ENCODE data around the gene STIMATE.

STIMATE gene

GRCh38 chr3:52847241-52847640 lies 50.1 kb downstream of the STIMATE start:
- POLR2A ChIA-PET, result interaction anchor here (0.7 kb wide), 1 partner anchor 1493 kb away, joined by 3 read pairs; no protein-coding TSS in a partner anchor
- Histone ChIP-seq H3K9me3 (ENCODE audit: control insufficient read depth, insufficient read depth, low read depth, low read length) (no peaks in the 10 kb centered on the region), H3K27ac (ENCODE audit: extremely low read depth, low read depth, low read length) (no peak overlapping the region), H3K4me3 (ENCODE audit: low read depth, low read length) (no peak overlapping the region), H3K4me1 (ENCODE audit: control insufficient read depth, insufficient read depth, low read length) (no peaks in the 10 kb centered on the region), H3K36me3 (ENCODE audit: control insufficient read depth in 2 of 2, insufficient read depth in 1 of 2, low read length in 2 of 2) (peaks cover 0 to 55% of the 10 kb centered on the region in 2 experiments; a peak in 2 of 3 replicates)
- TF ChIP-seq ZNF571 (tag by site-specific recombination; IDR thresholded peaks at IDR 0.05) (no peak), ZNF157 (tag by site-specific recombination; IDR thresholded peaks at IDR 0.05) (no peak)
- CTCF ChIA-PET, result interaction anchor here (1.0 kb wide), 1 partner anchor 224 kb away, joined by 3 read pairs; no protein-coding TSS in a partner anchor

DNA sequence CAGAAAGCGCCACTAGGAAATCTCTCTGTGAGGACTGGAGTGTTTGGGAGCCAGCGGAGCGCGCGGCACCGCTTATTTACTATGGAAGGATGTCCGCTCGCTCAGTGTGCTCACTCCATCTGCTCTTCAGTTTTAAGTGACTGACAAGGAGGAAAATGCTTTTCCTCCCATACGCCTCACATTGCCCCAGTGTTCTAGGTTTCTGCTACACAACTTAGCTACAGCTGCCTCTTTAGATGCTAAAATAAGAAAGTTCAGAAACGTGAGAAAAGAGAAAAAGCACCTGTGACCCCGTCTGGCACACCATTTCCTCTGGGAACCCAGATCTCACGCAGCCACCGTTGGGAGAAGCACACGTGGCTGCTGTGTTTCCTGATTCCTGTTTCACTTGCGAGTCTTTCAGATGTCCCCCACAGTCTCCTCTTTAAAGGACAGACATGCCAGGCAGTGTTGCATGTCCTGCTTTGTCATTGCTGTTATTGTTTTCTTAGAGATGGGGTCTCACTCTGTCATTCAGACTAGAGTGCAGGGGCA lies 50.8 kb downstream of the STIMATE start:
- TF ChIP-seq ZNF132 (tag by site-specific recombination; IDR thresholded peaks at IDR 0.05; ENCODE audit: borderline replicate concordance) (no peak), SP3 (tag by site-specific recombination; IDR thresholded peaks at IDR 0.05) (no peak), ZFP3 (tag by site-specific recombination; IDR thresholded peaks at IDR 0.05; ENCODE audit: low read depth) (no peak), ZNF510 (tag by site-specific recombination; IDR thresholded peaks at IDR 0.05; ENCODE audit: insufficient replicate concordance) (no peak), ATF2 (tag by site-specific recombination; IDR thresholded peaks at IDR 0.05; ENCODE audit: low read depth) (no peak), ZNF155 (tag by site-specific recombination; IDR thresholded peaks at IDR 0.05) (no peak), ZNF837 (tag by site-specific recombination; IDR thresholded peaks at IDR 0.05) (no peak), ZNF426 (tag by site-specific recombination; IDR thresholded peaks at IDR 0.05) (no peak), ZXDB (tag by site-specific recombination; IDR thresholded peaks at IDR 0.05) (no peak), ZNF777 (tag by site-specific recombination; IDR thresholded peaks at IDR 0.05; ENCODE audit: borderline replicate concordance) (no peak)
- TF ChIP-seq, protein P1, sequence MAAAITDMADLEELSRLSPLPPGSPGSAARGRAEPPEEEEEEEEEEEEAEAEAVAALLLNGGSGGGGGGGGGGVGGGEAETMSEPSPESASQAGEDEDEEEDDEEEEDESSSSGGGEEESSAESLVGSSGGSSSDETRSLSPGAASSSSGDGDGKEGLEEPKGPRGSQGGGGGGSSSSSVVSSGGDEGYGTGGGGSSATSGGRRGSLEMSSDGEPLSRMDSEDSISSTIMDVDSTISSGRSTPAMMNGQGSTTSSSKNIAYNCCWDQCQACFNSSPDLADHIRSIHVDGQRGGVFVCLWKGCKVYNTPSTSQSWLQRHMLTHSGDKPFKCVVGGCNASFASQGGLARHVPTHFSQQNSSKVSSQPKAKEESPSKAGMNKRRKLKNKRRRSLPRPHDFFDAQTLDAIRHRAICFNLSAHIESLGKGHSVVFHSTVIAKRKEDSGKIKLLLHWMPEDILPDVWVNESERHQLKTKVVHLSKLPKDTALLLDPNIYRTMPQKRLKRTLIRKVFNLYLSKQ (tag by site-specific recombination; IDR thresholded peaks at IDR 0.05; ENCODE audit: borderline replicate concordance), result no peak
- TF ChIP-seq, protein P2, sequence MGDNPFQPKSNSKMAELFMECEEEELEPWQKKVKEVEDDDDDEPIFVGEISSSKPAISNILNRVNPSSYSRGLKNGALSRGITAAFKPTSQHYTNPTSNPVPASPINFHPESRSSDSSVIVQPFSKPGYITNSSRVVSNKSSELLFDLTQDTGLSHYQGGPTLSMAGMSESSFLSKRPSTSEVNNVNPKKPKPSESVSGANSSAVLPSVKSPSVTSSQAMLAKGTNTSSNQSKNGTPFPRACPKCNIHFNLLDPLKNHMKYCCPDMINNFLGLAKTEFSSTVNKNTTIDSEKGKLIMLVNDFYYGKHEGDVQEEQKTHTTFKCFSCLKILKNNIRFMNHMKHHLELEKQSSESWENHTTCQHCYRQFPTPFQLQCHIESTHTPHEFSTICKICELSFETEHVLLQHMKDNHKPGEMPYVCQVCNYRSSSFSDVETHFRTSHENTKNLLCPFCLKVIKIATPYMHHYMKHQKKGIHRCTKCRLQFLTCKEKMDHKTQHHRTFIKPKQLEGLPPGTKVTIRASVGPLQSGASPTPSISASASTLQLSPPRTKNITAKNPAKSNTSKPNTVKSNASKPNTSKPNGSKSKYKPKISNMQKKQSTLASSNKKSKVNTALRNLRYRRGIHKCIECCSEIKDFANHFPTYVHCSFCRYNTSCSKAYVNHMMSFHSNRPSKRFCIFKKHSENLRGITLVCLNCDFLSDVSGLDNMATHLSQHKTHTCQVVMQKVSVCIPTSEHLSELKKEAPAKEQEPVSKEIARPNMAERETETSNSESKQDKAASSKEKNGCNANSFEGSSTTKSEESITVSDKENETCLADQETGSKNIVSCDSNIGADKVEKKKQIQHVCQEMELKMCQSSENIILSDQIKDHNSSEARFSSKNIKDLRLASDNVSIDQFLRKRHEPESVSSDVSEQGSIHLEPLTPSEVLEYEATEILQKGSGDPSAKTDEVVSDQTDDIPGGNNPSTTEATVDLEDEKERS (tag by site-specific recombination; IDR thresholded peaks at IDR 0.05), result no peak
- TF ChIP-seq, protein P3, sequence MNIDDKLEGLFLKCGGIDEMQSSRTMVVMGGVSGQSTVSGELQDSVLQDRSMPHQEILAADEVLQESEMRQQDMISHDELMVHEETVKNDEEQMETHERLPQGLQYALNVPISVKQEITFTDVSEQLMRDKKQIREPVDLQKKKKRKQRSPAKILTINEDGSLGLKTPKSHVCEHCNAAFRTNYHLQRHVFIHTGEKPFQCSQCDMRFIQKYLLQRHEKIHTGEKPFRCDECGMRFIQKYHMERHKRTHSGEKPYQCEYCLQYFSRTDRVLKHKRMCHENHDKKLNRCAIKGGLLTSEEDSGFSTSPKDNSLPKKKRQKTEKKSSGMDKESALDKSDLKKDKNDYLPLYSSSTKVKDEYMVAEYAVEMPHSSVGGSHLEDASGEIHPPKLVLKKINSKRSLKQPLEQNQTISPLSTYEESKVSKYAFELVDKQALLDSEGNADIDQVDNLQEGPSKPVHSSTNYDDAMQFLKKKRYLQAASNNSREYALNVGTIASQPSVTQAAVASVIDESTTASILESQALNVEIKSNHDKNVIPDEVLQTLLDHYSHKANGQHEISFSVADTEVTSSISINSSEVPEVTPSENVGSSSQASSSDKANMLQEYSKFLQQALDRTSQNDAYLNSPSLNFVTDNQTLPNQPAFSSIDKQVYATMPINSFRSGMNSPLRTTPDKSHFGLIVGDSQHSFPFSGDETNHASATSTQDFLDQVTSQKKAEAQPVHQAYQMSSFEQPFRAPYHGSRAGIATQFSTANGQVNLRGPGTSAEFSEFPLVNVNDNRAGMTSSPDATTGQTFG (tag by site-specific recombination; IDR thresholded peaks at IDR 0.05; ENCODE audit: borderline replicate concordance), result no peak
- TF ChIP-seq, protein P4, sequence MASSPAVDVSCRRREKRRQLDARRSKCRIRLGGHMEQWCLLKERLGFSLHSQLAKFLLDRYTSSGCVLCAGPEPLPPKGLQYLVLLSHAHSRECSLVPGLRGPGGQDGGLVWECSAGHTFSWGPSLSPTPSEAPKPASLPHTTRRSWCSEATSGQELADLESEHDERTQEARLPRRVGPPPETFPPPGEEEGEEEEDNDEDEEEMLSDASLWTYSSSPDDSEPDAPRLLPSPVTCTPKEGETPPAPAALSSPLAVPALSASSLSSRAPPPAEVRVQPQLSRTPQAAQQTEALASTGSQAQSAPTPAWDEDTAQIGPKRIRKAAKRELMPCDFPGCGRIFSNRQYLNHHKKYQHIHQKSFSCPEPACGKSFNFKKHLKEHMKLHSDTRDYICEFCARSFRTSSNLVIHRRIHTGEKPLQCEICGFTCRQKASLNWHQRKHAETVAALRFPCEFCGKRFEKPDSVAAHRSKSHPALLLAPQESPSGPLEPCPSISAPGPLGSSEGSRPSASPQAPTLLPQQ (tag by site-specific recombination; IDR thresholded peaks at IDR 0.05), result no peak
- TF ChIP-seq, protein P5, sequence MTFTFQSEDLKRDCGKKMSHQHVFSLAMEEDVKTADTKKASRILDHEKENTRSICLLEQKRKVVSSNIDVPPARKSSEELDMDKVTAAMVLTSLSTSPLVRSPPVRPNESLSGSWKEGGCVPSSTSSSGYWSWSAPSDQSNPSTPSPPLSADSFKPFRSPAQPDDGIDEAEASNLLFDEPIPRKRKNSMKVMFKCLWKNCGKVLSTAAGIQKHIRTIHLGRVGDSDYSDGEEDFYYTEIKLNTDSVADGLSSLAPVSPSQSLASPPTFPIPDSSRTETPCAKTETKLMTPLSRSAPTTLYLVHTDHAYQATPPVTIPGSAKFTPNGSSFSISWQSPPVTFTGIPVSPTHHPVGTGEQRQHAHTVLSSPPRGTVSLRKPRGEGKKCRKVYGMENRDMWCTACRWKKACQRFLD (tag by site-specific recombination; IDR thresholded peaks at IDR 0.05), result no peak
- Histone ChIP-seq H3K36me3 (ENCODE audit: control insufficient read depth in 2 of 2, insufficient read depth in 1 of 2, low read length in 2 of 2) (peaks cover 0 to 54% of the 10 kb centered on the region in 2 experiments; a peak in 2 of 3 replicates), H3K9me3 (ENCODE audit: control insufficient read depth, insufficient read depth, low read depth, low read length) (no peaks in the 10 kb centered on the region), H3K27ac (ENCODE audit: extremely low read depth, low read depth, low read length) (no peak overlapping the region), H3K4me3 (ENCODE audit: low read depth, low read length) (no peak overlapping the region), H3K4me1 (ENCODE audit: control insufficient read depth, insufficient read depth, low read length) (no peaks in the 10 kb centered on the region)
- POLR2A ChIA-PET, result interaction anchor here (0.7 kb wide), 1 partner anchor 1494 kb away, joined by 3 read pairs; no protein-coding TSS in a partner anchor
- CTCF ChIA-PET, result interaction anchor here (0.6 to 1.0 kb wide), 2 partner anchors 225 to 226 kb away, joined by 4 read pairs; no protein-coding TSS in a partner anchor

Data from HEK293 (cell line).